IMR-90 (cell line): Measurements from ENCODE around the gene WDR37. TPM values are rescaled to one million over a fixed set of nuclear protein-coding genes. Genes with fewer than 3 reads are reported as not detected.

Source experiments
- ATAC-seq: fragments of 200-7000 bp; cut with Tn5 transposase; 2 replicates; pipeline ENCODE4 v1.9.1; 2020; ENCODE audit warnings: low read depth, mild to moderate bottlenecking, moderate library complexity
- BruUV-seq: library from RNA; stranded (reverse); fragments of 400-500 nt; replicated peaks from 2 replicates; lab custom pipeline; 2021; lab: Mats Ljungman, UMichigan
- CTCF ChIA-PET: fragments of 300-600 bp; formaldehyde crosslinking; extraction: SDS; loops from one replicate; lab custom pipeline; 2021; ENCODE audit warnings: antibody characterized with exemption; lab: Yijun Ruan, JAX
- POLR2A ChIA-PET: fragments of 300-600 bp; sonication (Branson Sonifier 250); formaldehyde crosslinking; loops from one replicate; lab custom pipeline; 2022; ENCODE audit warnings: antibody characterized with exemption; ENCODE audit not compliant: unreplicated experiment; lab: Charles Lee
- DNase-seq: peaks from one replicate; pipeline ENCODE4 v3.0.0; 2013
- H2AFZ ChIP-seq: replicated peaks from 2 replicates; pipeline ENCODE3; 2013; ENCODE audit warnings: low read length, mild to moderate bottlenecking; ENCODE audit not compliant: poor library complexity
- H2AK5ac ChIP-seq: 2 replicates; pipeline ENCODE4 v1.6.1; 2013; ENCODE audit warnings: low read depth, low read length, inconsistent platforms
- H2AK9ac ChIP-seq: replicated peaks from 2 replicates; pipeline ENCODE3; 2013; ENCODE audit warnings: mild to moderate bottlenecking, low read depth, low read length, moderate library complexity; ENCODE audit not compliant: poor library complexity
- H2BK120ac ChIP-seq: 2 replicates; pipeline ENCODE4 v1.6.1; 2013; ENCODE audit warnings: low read depth, low read length, inconsistent platforms
- H2BK15ac ChIP-seq: 3 replicates; pipeline ENCODE4 v1.6.1; 2013; ENCODE audit warnings: low read depth, low read length, inconsistent platforms
- H2BK20ac ChIP-seq: 2 replicates; pipeline ENCODE4 v1.6.1; 2013; ENCODE audit warnings: low read depth, mild to moderate bottlenecking, inconsistent platforms, low read length, moderate library complexity
- H2BK5ac ChIP-seq: 2 replicates; pipeline ENCODE4 v1.6.1; 2013; ENCODE audit warnings: mild to moderate bottlenecking, low read depth, low read length, inconsistent platforms; ENCODE audit not compliant: poor library complexity, severe bottlenecking
- H3K14ac ChIP-seq: replicated peaks from 2 replicates; pipeline ENCODE4 v1.6.1; 2013; ENCODE audit warnings: low read depth, low read length, inconsistent platforms
- H3K18ac ChIP-seq: 2 replicates; pipeline ENCODE4 v1.6.1; 2013; ENCODE audit warnings: low read depth, low read length, control low read depth
- H3K23ac ChIP-seq: 2 replicates; pipeline ENCODE4 v1.6.1; 2013; ENCODE audit warnings: low read depth, low read length, inconsistent platforms
- H3K27ac ChIP-seq: 2 replicates; pipeline ENCODE4 v1.5.1; 2013; ENCODE audit warnings: mild to moderate bottlenecking, control low read depth, low read length; ENCODE audit not compliant: insufficient read depth
- H3K27me3 ChIP-seq: 2 replicates; pipeline ENCODE4 v1.6.1; 2013; ENCODE audit warnings: low read length; ENCODE audit not compliant: control insufficient read depth, insufficient read depth
- H3K36me3 ChIP-seq: 2 replicates; pipeline ENCODE4 v1.6.1; 2013; ENCODE audit warnings: low read length, mixed read lengths; ENCODE audit not compliant: control insufficient read depth, insufficient read depth
- H3K4ac ChIP-seq: 2 replicates; pipeline ENCODE4 v1.6.1; 2013; ENCODE audit warnings: low read depth, low read length, inconsistent platforms
- H3K4me1 ChIP-seq: 2 replicates; pipeline ENCODE4 v1.6.1; 2013; ENCODE audit warnings: low read length, mixed read lengths; ENCODE audit not compliant: control insufficient read depth, insufficient read depth
- H3K4me2 ChIP-seq: 2 replicates; pipeline ENCODE4 v1.6.1; 2013; ENCODE audit warnings: low read depth, mild to moderate bottlenecking, control low read depth, low read length, moderate library complexity
- H3K4me3 ChIP-seq: 2 replicates; pipeline ENCODE4 v1.5.1; 2013; ENCODE audit warnings: low read depth, mild to moderate bottlenecking, control low read depth, low read length, moderate library complexity; ENCODE audit not compliant: insufficient read depth
- H3K56ac ChIP-seq: 2 replicates; pipeline ENCODE4 v1.6.1; 2013; ENCODE audit warnings: low read length, inconsistent platforms; ENCODE audit not compliant: insufficient read depth; ENCODE audit errors: extremely low read depth
- H3K79me1 ChIP-seq, 2 experiments: 2 replicates each; pipeline ENCODE4 v1.6.1; 2013; ENCODE audit warnings: low read length in 2 of 2, inconsistent platforms in 1 of 2, low read depth in 1 of 2
- H3K9ac ChIP-seq: 2 replicates; pipeline ENCODE4 v1.6.1; 2013; ENCODE audit warnings: low read depth, low read length, control low read depth
- H3K9me1 ChIP-seq: 2 replicates; pipeline ENCODE4 v1.6.1; 2013; ENCODE audit warnings: low read length, inconsistent platforms; ENCODE audit not compliant: insufficient read depth
- H3K9me3 ChIP-seq: 2 replicates; pipeline ENCODE4 v1.6.1; 2013; ENCODE audit warnings: low read length; ENCODE audit not compliant: control insufficient read depth, insufficient read depth
- H4K20me1 ChIP-seq: 2 replicates; pipeline ENCODE4 v1.6.1; 2013; ENCODE audit warnings: low read length, inconsistent platforms; ENCODE audit not compliant: insufficient read depth
- H4K5ac ChIP-seq: 2 replicates; pipeline ENCODE4 v1.6.1; 2013; ENCODE audit warnings: mild to moderate bottlenecking, low read depth, low read length, control low read depth
- H4K8ac ChIP-seq, 2 experiments: 2 replicates each; pipeline ENCODE4 v1.6.1; 2013; ENCODE audit warnings: low read depth in 2 of 2, low read length in 2 of 2, control low read depth in 1 of 2, inconsistent platforms in 1 of 2
- H4K91ac ChIP-seq: 2 replicates; pipeline ENCODE4 v1.6.1; 2013; ENCODE audit warnings: low read depth, low read length, inconsistent platforms; ENCODE audit not compliant: insufficient read depth
- BHLHE40 ChIP-seq: fragments of 150-350 bp; IDR thresholded peaks from 2 replicates; pipeline ENCODE4 v1.6.1; 2016; ENCODE audit warnings: mild to moderate bottlenecking, low read depth, low read length
- CTCF ChIP-seq: conservative IDR thresholded peaks from 2 replicates; pipeline ENCODE4 v1.5.1; 2012; ENCODE audit warnings: mild to moderate bottlenecking, low read depth, low read length, improper control_type of control experiment
- MAFK ChIP-seq: IDR thresholded peaks from 2 replicates; pipeline ENCODE4 v1.6.1; 2012; ENCODE audit warnings: low read depth, low read length, improper control_type of control experiment
- MAZ ChIP-seq: IDR thresholded peaks from 2 replicates; pipeline ENCODE4 v1.6.1; 2012; ENCODE audit warnings: low read depth, mild to moderate bottlenecking, low read length, improper control_type of control experiment, moderate library complexity, borderline replicate concordance
- POLR2A ChIP-seq: IDR thresholded peaks from 2 replicates; pipeline ENCODE4 v1.6.1; 2012; ENCODE audit warnings: mild to moderate bottlenecking, low read depth, low read length
- RAD21 ChIP-seq: IDR thresholded peaks from 2 replicates; pipeline ENCODE4 v1.6.1; 2012; ENCODE audit warnings: low read length, improper control_type of control experiment
- RCOR1 ChIP-seq: IDR thresholded peaks from 2 replicates; pipeline ENCODE4 v1.6.1; 2012; ENCODE audit warnings: mild to moderate bottlenecking, low read length, improper control_type of control experiment; ENCODE audit not compliant: insufficient replicate concordance
- WGBS, 2 experiments: methylation state at CpG; one replicate each; pipeline versions ENCODE4 v1.1.5 to v1.1.7; 2013; ENCODE audit warnings: missing lambda C conversion rate in 2 of 2; ENCODE audit not compliant: insufficient read length in 1 of 2; ENCODE audit errors: extremely low coverage in 2 of 2; 5-methylcytosine and 5-hydroxymethylcytosine counted together
- dilution Hi-C: fragments of 300-500 bp; cut with HindIII; formaldehyde crosslinking; loops from one replicate; pipeline ENCODE4 v1.14.3; 2018; ENCODE audit warnings: low sequenced_read_pairs; ENCODE audit not compliant: unreplicated experiment
- in situ Hi-C: fragments of 300-500 bp; cut with MboI; formaldehyde crosslinking; loops from 3 replicates; pipeline ENCODE4 v1.14.3; 2019; ENCODE audit warnings: low sequenced_read_pairs, inconsistent platforms, mixed read lengths
- intact Hi-C: fragments of 100-400 bp; cut with micrococcal nuclease; formaldehyde crosslinking; loops from 2 replicates; pipeline ENCODE4 v1.10.0; 2022
- polyA plus RNA-seq, 3 experiments: library from polyadenylated mRNA; depleted of rRNA; stranded (reverse); fragments of >200 nt; gene quantifications; 2 replicates each; pipeline ENCODE4 v1.2.3, GENCODE V29; 2012; ENCODE audit warnings: low replicate concordance in 1 of 3
- total RNA-seq: library from RNA; depleted of rRNA; stranded (reverse); fragments of >200 nt; gene quantifications from 2 replicates; pipeline ENCODE4 v1.2.3, GENCODE V29; 2012

Gene WDR37
- total and polyA plus RNA-seq, 2 of the 4 experiments (the other 2 are of a cell fraction): 12.7 to 14.5 TPM

DNA sequence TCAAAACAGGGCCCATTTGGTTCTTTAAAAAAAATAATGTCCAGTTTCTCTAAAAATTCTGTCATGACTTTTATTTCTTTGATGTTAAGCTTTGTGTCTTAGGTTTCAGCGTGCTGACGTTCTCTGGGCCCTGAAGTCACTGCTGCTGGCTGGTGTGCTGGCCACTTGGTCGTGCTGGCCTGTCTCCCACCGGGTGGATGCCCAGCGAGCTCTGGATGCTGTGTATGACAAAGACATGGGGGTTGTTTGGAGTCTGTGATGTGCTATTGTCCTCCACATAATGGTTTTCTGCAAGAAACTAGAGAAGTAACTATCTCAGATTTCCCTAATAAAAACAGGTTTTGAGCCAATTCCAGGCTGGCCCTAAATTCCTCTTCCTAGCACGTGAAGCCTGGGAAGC lies 21.0 kb upstream of the WDR37 start:
- dilution Hi-C loops: no loop called here
- in situ Hi-C loops: no loop called here
- no peak overlapping the region for H2BK5ac ChIP-seq
- WGBS, 2 experiments: 73% methylated on average over 3 of the region's 6 CpGs; no CpG with 5 or more reads in 1 of the 2 experiments
- DNase-seq (no peak), ATAC-seq (no peak)
- no peak overlapping the region for H3K27ac ChIP-seq
- no peak overlapping the region for H3K9ac ChIP-seq
- no peak overlapping the region for H2BK120ac ChIP-seq
- peaks cover 5% of the 10 kb centered on the region for H3K36me3 ChIP-seq
- peaks cover 2% of the 10 kb centered on the region; the same call in 1 of the 2 replicates for H4K20me1 ChIP-seq
- H2AK5ac ChIP-seq: no peak overlapping the region
- no TSS peak for BruUV-seq
- H2BK20ac ChIP-seq: no peak overlapping the region
- ChIA-PET CTCF (no interaction called here), POLR2A (no interaction called here)
- H4K91ac ChIP-seq: no peak overlapping the region
- H3K14ac ChIP-seq: no peak overlapping the region
- H3K79me1 ChIP-seq: peaks cover 0 to 1% of the 10 kb centered on the region in 2 experiments; a peak in 2 of 4 replicates
- no peak overlapping the region for H3K56ac ChIP-seq
- H2AFZ ChIP-seq: no peak overlapping the region
- H3K4ac ChIP-seq: no peak overlapping the region
- intact Hi-C loops: no loop called here
- no peak overlapping the region for H2AK9ac ChIP-seq
- H3K27me3 ChIP-seq: no peaks in the 10 kb centered on the region
- no peak overlapping the region for H2BK15ac ChIP-seq
- no peak overlapping the region for H3K18ac ChIP-seq
- no peaks in the 10 kb centered on the region for H3K9me3 ChIP-seq
- no peak overlapping the region for H3K4me2 ChIP-seq
- no peak overlapping the region for H4K5ac ChIP-seq
- H4K8ac ChIP-seq: no peak overlapping the region
- peaks cover 5% of the 10 kb centered on the region; the same call in 1 of the 2 replicates for H3K9me1 ChIP-seq
- H3K4me3 ChIP-seq: no peak overlapping the region
- TF ChIP-seq MAFK: no peak
- no peak for TF ChIP-seq MAZ
- no peak for TF ChIP-seq CTCF
- TF ChIP-seq POLR2A: no peak
- TF ChIP-seq RAD21: no peak
- TF ChIP-seq RCOR1: no peak
- no peak for TF ChIP-seq BHLHE40
- no peak overlapping the region for H3K23ac ChIP-seq
- no peaks in the 10 kb centered on the region for H3K4me1 ChIP-seq
